K562 (cell line): ENCODE data around the gene HINT3. TPM values are rescaled to one million over a fixed set of nuclear protein-coding genes. Genes with fewer than 3 reads are reported as not detected.

Experiments used
- ARHGAP35 ChIP-seq: fragments of 450-650 bp; IDR thresholded peaks from 2 replicates; pipeline ENCODE4 v1.6.1; 2018; ENCODE audit not compliant: partially characterized antibody
- BRD4 ChIP-seq: fragments of 200-600 bp; sonication (generic); IDR thresholded peaks from 2 replicates; pipeline ENCODE4 v1.6.1; 2017; ENCODE audit warnings: inconsistent platforms
- C11orf30 ChIP-seq: fragments of 450-650 bp; IDR thresholded peaks from 2 replicates; pipeline ENCODE4 v1.6.1; 2016; ENCODE audit warnings: low read depth, mild to moderate bottlenecking
- ELF4 ChIP-seq: fragments of 450-650 bp; formaldehyde crosslinking; IDR thresholded peaks from 2 replicates; pipeline ENCODE4 v1.4.0; 2022; ENCODE audit warnings: missing genetic modification characterization
- FOS ChIP-seq: IDR thresholded peaks from 3 replicates; pipeline ENCODE4 v1.6.1; 2011; ENCODE audit not compliant: insufficient read length; ENCODE audit errors: extremely low read depth
- FOXJ2 ChIP-seq: fragments of 200-800 bp; sonication (Bioruptor generic); IDR thresholded peaks from 2 replicates; pipeline ENCODE4 v1.6.1; 2016; ENCODE audit warnings: missing genetic modification characterization, missing compliant biosample characterization
- HIVEP1 ChIP-seq: fragments of 250-450 bp; sonication (Bioruptor Pico); IDR thresholded peaks from 2 replicates; pipeline ENCODE4 v1.4.0; 2020; ENCODE audit warnings: mild to moderate bottlenecking
- KLF1 ChIP-seq: fragments of 450-650 bp; IDR thresholded peaks from 2 replicates; pipeline ENCODE4 v1.6.1; 2016; ENCODE audit warnings: missing genetic modification characterization, missing compliant biosample characterization
- MYNN ChIP-seq, 2 experiments: sonication (generic); formaldehyde crosslinking in 1 of 2; IDR thresholded peaks; 2 replicates each; pipeline versions ENCODE4 v1.5.0 to v1.6.1; 2016 to 2020; ENCODE audit warnings: antibody characterized with exemption in 1 of 2, missing genetic modification reagents in 1 of 2
- PHB2 ChIP-seq: fragments of 450-650 bp; IDR thresholded peaks from 2 replicates; pipeline ENCODE4 v1.6.1; 2017; ENCODE audit warnings: low read depth
- POLR2A ChIP-seq: fragments of 450-650 bp; conservative IDR thresholded peaks from 2 replicates; pipeline ENCODE4 v1.6.1; 2016
- RAD51 ChIP-seq: fragments of 450-650 bp; IDR thresholded peaks from 2 replicates; pipeline ENCODE4 v1.7.1; 2016; ENCODE audit warnings: low read depth, mild to moderate bottlenecking, borderline replicate concordance
- SMARCA4 ChIP-seq: fragments of 450-650 bp; IDR thresholded peaks from 2 replicates; pipeline ENCODE4 v1.6.1; 2016
- TFAM ChIP-seq: fragments of 250-450 bp; sonication (Bioruptor Pico); conservative IDR thresholded peaks from 2 replicates; pipeline ENCODE4 v1.5.0; 2021; ENCODE audit warnings: mild to moderate bottlenecking, moderate library complexity
- ZFPM2 ChIP-seq: fragments of 250-450 bp; sonication (Bioruptor Pico); IDR thresholded peaks from 2 replicates; pipeline ENCODE4 v1.5.1; 2022; ENCODE audit warnings: mild to moderate bottlenecking
- ZKSCAN1 ChIP-seq: fragments of 150-350 bp; IDR thresholded peaks from 2 replicates; pipeline ENCODE4 v1.6.1; 2016; ENCODE audit warnings: low read depth, low read length
- ZKSCAN8 ChIP-seq: fragments of 200-800 bp; sonication (Bioruptor generic); IDR thresholded peaks from 2 replicates; pipeline ENCODE4 v1.6.1; 2016; ENCODE audit warnings: missing genetic modification characterization, missing compliant biosample characterization
- ZNF41 ChIP-seq: fragments of 250-450 bp; sonication (Bioruptor Pico); conservative IDR thresholded peaks from 2 replicates; pipeline ENCODE4 v1.4.0; 2020; ENCODE audit warnings: mild to moderate bottlenecking
- ZNF584 ChIP-seq: fragments of 200-800 bp; sonication (Bioruptor generic); IDR thresholded peaks from 2 replicates; pipeline ENCODE4 v1.6.1; 2016; ENCODE audit warnings: low read depth, mild to moderate bottlenecking, missing genetic modification characterization, missing compliant biosample characterization
- polyA plus RNA-seq, 8 experiments: library from polyadenylated mRNA; depleted of rRNA in 4 of 8; stranded (reverse) in 5 of 8; unstranded in 3 of 8; fragments of >200 nt; fragmentation: Nextera tagmentation in 2 of 8; fragmentation: Illumina TruSeq in 1 of 8; extraction: Ambion mirVana in 2 of 8; extraction: Trizol in 1 of 8; gene quantifications; 2 replicates each; pipeline versions ENCODE4 v1.2.1 to v1.2.3, GENCODE V29; 2011 to 2014; ENCODE audit warnings: inconsistent platforms in 1 of 8, missing spikeins in 1 of 8
- total RNA-seq, 7 experiments: library from RNA; depleted of rRNA in 6 of 7; stranded (reverse); fragments of >200 nt in 6 of 7; fragmentation: Illumina TruSeq in 2 of 7; extraction: Trizol in 2 of 7; gene quantifications; 2 replicates each; pipeline versions ENCODE4 v1.2.1 to v1.2.3, GENCODE V29; 2011 to 2021; ENCODE audit warnings: low replicate concordance in 1 of 7
- TF ChIP-seq, protein P1 (sequence below): fragments of 450-650 bp; IDR thresholded peaks from 2 replicates; pipeline ENCODE4 v1.6.1; 2018; ENCODE audit not compliant: partially characterized antibody
- TF ChIP-seq, protein P2 (sequence below): fragments of 450-650 bp; conservative IDR thresholded peaks from 2 replicates; pipeline ENCODE4 v1.6.1; 2016; ENCODE audit warnings: missing genetic modification characterization, low read depth, mild to moderate bottlenecking, missing compliant biosample characterization, moderate library complexity
- TF ChIP-seq, protein P3 (sequence below): fragments of 250-450 bp; sonication (Bioruptor Pico); IDR thresholded peaks from 2 replicates; pipeline ENCODE4 v1.8.0; 2022; ENCODE audit warnings: moderate library complexity, mild to moderate bottlenecking, inconsistent platforms
- TF ChIP-seq, protein P4 (sequence below): sonication (generic); formaldehyde crosslinking; IDR thresholded peaks from 2 replicates; pipeline ENCODE4 v1.4.0; 2020; ENCODE audit warnings: mild to moderate bottlenecking, missing genetic modification reagents

Gene HINT3
- total and polyA plus RNA-seq, 9 of the 15 experiments (the other 6 are each of a cell fraction or from before 2014, with no cell fraction given): 1.4 to 16.6 (median 10.8) TPM

DNA sequence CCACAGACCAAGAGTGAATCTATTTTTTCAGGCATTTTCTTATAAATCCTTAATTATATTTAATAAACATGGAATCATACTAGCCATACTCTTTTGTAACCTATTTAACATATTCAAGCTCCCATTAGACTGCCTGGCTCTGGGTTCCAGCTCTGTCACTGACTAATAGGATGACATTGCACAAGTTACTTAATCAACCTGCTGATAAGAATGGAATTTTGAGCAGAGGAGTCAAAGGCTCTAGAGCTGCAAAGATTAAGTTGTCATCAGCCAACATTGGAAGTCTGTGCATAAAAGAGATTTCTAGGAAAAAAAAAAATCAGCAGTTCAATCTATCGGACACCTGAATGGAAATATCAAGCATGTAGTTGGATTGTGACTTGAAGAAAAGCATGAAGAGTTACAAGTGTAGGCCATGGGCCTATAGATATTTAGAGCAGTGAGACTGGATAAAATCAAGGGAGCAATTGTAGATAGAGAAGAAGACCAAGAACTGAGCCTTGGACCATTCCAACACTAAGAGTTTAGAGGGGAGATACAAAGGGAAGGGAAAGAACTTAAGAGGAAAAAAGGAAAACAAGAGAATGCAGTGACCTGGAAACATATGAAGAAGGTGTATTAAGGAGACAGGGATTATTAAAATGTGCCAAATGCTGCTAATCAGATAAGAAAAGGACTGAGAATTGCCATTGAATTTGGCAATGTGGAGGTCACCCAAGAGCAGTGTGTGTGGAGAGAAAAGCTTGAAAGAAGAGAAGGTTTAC is 11.0 kb upstream of the HINT3 start (continued):
- TF ChIP-seq MYNN (IDR thresholded peaks at IDR 0.05) (no peak), MYNN (CRISPR knock-in tag; IDR thresholded peaks at IDR 0.05) (no peak), KLF1 (tag) (no peak), ZKSCAN8 (CRISPR knock-in tag) (peak; percentile 41; the same call in 1 of the 2 replicates), ZNF41 (CRISPR knock-in tag) (no peak), ARHGAP35 (peak; percentile 62), ZFPM2 (CRISPR knock-in tag) (no peak), SMARCA4 (peak; percentile 80; the same call in 1 of the 2 replicates), C11orf30 (peak; percentile 79), RAD51 (no peak), FOXJ2 (tag) (0 out of 2 replicates have a peak, but pooled peaks have one; percentile 54), ELF4 (CRISPR knock-in tag) (0 out of 2 replicates have a peak, but pooled peaks have one; percentile 71), HIVEP1 (CRISPR knock-in tag) (no peak), FOS (peak; percentile 25), PHB2 (peak; percentile 51; the same call in 1 of the 2 replicates), ZKSCAN1 (no peak), ZNF584 (CRISPR knock-in tag) (no peak), BRD4 (no peak), POLR2A (no peak), TFAM (no peak)
- TF ChIP-seq, protein P1, sequence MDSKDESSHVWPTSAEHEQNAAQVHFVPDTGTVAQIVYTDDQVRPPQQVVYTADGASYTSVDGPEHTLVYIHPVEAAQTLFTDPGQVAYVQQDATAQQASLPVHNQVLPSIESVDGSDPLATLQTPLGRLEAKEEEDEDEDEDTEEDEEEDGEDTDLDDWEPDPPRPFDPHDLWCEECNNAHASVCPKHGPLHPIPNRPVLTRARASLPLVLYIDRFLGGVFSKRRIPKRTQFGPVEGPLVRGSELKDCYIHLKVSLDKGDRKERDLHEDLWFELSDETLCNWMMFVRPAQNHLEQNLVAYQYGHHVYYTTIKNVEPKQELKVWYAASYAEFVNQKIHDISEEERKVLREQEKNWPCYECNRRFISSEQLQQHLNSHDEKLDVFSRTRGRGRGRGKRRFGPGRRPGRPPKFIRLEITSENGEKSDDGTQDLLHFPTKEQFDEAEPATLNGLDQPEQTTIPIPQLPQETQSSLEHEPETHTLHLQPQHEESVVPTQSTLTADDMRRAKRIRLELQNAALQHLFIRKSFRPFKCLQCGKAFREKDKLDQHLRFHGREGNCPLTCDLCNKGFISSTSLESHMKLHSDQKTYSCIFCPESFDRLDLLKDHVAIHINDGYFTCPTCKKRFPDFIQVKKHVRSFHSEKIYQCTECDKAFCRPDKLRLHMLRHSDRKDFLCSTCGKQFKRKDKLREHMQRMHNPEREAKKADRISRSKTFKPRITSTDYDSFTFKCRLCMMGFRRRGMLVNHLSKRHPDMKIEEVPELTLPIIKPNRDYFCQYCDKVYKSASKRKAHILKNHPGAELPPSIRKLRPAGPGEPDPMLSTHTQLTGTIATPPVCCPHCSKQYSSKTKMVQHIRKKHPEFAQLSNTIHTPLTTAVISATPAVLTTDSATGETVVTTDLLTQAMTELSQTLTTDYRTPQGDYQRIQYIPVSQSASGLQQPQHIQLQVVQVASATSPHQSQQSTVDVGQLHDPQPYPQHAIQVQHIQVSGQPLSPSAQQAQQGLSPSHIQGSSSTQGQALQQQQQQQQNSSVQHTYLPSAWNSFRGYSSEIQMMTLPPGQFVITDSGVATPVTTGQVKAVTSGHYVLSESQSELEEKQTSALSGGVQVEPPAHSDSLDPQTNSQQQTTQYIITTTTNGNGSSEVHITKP: peak; percentile 97
- TF ChIP-seq, protein P2, sequence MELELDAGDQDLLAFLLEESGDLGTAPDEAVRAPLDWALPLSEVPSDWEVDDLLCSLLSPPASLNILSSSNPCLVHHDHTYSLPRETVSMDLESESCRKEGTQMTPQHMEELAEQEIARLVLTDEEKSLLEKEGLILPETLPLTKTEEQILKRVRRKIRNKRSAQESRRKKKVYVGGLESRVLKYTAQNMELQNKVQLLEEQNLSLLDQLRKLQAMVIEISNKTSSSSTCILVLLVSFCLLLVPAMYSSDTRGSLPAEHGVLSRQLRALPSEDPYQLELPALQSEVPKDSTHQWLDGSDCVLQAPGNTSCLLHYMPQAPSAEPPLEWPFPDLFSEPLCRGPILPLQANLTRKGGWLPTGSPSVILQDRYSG: no peak
- TF ChIP-seq, protein P3, sequence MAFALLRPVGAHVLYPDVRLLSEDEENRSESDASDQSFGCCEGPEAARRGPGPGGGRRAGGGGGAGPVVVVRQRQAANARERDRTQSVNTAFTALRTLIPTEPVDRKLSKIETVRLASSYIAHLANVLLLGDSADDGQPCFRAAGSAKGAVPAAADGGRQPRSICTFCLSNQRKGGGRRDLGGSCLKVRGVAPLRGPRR (CRISPR knock-in tag): 0 out of 2 replicates have a peak, but pooled peaks have one; percentile 5
- TF ChIP-seq, protein P4, sequence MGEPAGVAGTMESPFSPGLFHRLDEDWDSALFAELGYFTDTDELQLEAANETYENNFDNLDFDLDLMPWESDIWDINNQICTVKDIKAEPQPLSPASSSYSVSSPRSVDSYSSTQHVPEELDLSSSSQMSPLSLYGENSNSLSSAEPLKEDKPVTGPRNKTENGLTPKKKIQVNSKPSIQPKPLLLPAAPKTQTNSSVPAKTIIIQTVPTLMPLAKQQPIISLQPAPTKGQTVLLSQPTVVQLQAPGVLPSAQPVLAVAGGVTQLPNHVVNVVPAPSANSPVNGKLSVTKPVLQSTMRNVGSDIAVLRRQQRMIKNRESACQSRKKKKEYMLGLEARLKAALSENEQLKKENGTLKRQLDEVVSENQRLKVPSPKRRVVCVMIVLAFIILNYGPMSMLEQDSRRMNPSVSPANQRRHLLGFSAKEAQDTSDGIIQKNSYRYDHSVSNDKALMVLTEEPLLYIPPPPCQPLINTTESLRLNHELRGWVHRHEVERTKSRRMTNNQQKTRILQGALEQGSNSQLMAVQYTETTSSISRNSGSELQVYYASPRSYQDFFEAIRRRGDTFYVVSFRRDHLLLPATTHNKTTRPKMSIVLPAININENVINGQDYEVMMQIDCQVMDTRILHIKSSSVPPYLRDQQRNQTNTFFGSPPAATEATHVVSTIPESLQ (CRISPR knock-in tag): no peak
